Astrocyte (in vitro differentiated cells and primary cell): ENCODE results near the gene UBE2R2. TPM values are rescaled to one million over a fixed set of nuclear protein-coding genes. Genes with fewer than 3 reads are reported as not detected.
A peak's percentile ranks its signal among the peaks of the same experiment; 100 is the strongest.

Experiments
- DNase-seq: peaks from one replicate; pipeline ENCODE4 v3.0.0-alpha.2; 2010; ENCODE audit warnings: low read depth
- FAIRE-seq: peaks from 2 replicates; lab custom pipeline; 2011; peaks lifted over from hg19 to GRCh38; lab: Jason Lieb, UNC
- H2AFZ ChIP-seq: 2 replicates; pipeline ENCODE4 v1.6.0; 2012; ENCODE audit warnings: low read depth, low read length, inconsistent platforms
- H3K27ac ChIP-seq: 2 replicates; pipeline ENCODE4 v1.5.1; 2011; ENCODE audit warnings: low read depth, low read length, inconsistent platforms
- H3K27me3 ChIP-seq: 2 replicates; pipeline ENCODE4 v1.6.0; 2011; ENCODE audit warnings: low read length, inconsistent platforms; ENCODE audit not compliant: insufficient read depth
- H3K36me3 ChIP-seq: 2 replicates; pipeline ENCODE4 v1.5.1; 2011; ENCODE audit warnings: low read length, inconsistent platforms; ENCODE audit not compliant: insufficient read depth
- H3K4me1 ChIP-seq: 2 replicates; pipeline ENCODE4 v1.5.1; 2011; ENCODE audit warnings: low read length, inconsistent platforms; ENCODE audit not compliant: insufficient read depth
- H3K4me2 ChIP-seq: 2 replicates; pipeline ENCODE4 v1.6.0; 2012; ENCODE audit warnings: low read length, inconsistent platforms
- H3K4me3 ChIP-seq: 2 replicates; pipeline ENCODE4 v1.5.1; 2011; ENCODE audit warnings: low read depth, mild to moderate bottlenecking, low read length, inconsistent platforms; ENCODE audit not compliant: insufficient read depth
- H3K79me2 ChIP-seq: 2 replicates; pipeline ENCODE4 v1.6.0; 2012; ENCODE audit warnings: mild to moderate bottlenecking, low read length, inconsistent platforms; ENCODE audit not compliant: insufficient read depth
- H3K9ac ChIP-seq: 2 replicates; pipeline ENCODE4 v1.6.0; 2012; ENCODE audit warnings: mild to moderate bottlenecking, low read length, inconsistent platforms
- H3K9me3 ChIP-seq: 2 replicates; pipeline ENCODE4 v1.5.1; 2012; ENCODE audit warnings: low read depth, mild to moderate bottlenecking, low read length, inconsistent platforms; ENCODE audit not compliant: insufficient read depth
- H4K20me1 ChIP-seq: 2 replicates; pipeline ENCODE4 v1.6.0; 2012; ENCODE audit warnings: low read length, inconsistent platforms; ENCODE audit not compliant: insufficient read depth
- H3K27ac Mint-ChIP-seq: one replicate; pipeline ENCODE4 v1.8.0; 2021; ENCODE audit warnings: mild to moderate bottlenecking, mixed read lengths; ENCODE audit not compliant: unreplicated experiment
- H3K27me3 Mint-ChIP-seq: one replicate; pipeline ENCODE4 v1.8.0; 2021; ENCODE audit warnings: low read depth, mixed read lengths; ENCODE audit not compliant: unreplicated experiment
- H3K36me3 Mint-ChIP-seq: one replicate; pipeline ENCODE4 v1.8.0; 2021; ENCODE audit warnings: low read depth, mixed read lengths; ENCODE audit not compliant: unreplicated experiment
- H3K4me1 Mint-ChIP-seq: one replicate; pipeline ENCODE4 v1.8.0; 2021; ENCODE audit warnings: low read depth, mixed read lengths; ENCODE audit not compliant: unreplicated experiment
- H3K4me3 Mint-ChIP-seq: one replicate; pipeline ENCODE4 v1.8.0; 2021; ENCODE audit warnings: mild to moderate bottlenecking, moderate library complexity, mixed read lengths; ENCODE audit not compliant: unreplicated experiment
- H3K9me3 Mint-ChIP-seq: one replicate; pipeline ENCODE4 v1.8.0; 2021; ENCODE audit warnings: mild to moderate bottlenecking, mixed read lengths; ENCODE audit not compliant: unreplicated experiment
- CTCF ChIP-seq: IDR thresholded peaks from 2 replicates; pipeline ENCODE4 v1.5.1; 2011; ENCODE audit warnings: low read depth, mild to moderate bottlenecking, inconsistent platforms, low read length, moderate library complexity; ENCODE audit not compliant: insufficient read depth
- EZH2 ChIP-seq: IDR thresholded peaks from 2 replicates; pipeline ENCODE4 v1.6.1; 2012; ENCODE audit warnings: mild to moderate bottlenecking, low read length, inconsistent platforms; ENCODE audit not compliant: insufficient read depth
- total RNA-seq: library from RNA; stranded (reverse); gene quantifications from 2 replicates; pipeline ENCODE4 v1.2.1, GENCODE V29; 2021

Gene UBE2R2
- total RNA-seq, 1 donor from 2014 or later: 48.7 TPM

- Mint-ChIP-seq H3K4me3 (no peak overlapping the region), H3K27ac (no peak overlapping the region), H3K9me3 (no peaks in the 10 kb centered on the region), H3K36me3 (peaks cover 32% of the 10 kb centered on the region), H3K27me3 (no peaks in the 10 kb centered on the region), H3K4me1 (peaks cover 23% of the 10 kb centered on the region)
- peaks cover 13% of the 10 kb centered on the region for H3K79me2 ChIP-seq
- no peak for TF ChIP-seq EZH2
- TF ChIP-seq CTCF: no peak
- no peak overlapping the region for H3K4me3 ChIP-seq
- no peak overlapping the region for H3K4me2 ChIP-seq
- H3K36me3 ChIP-seq: peaks cover 27% of the 10 kb centered on the region
- H2AFZ ChIP-seq: no peak overlapping the region
- H3K9me3 ChIP-seq: no peaks in the 10 kb centered on the region
- H3K9ac ChIP-seq: no peak overlapping the region
- no peak for DNase-seq
- peaks cover 8% of the 10 kb centered on the region for H3K4me1 ChIP-seq
- peaks cover 6% of the 10 kb centered on the region for H4K20me1 ChIP-seq
- no peak overlapping the region for H3K27ac ChIP-seq
- H3K27me3 ChIP-seq: no peaks in the 10 kb centered on the region
- FAIRE-seq: no peak
Measured at GRCh38 chr9:33939924-33940874, 123.2 kb downstream of the UBE2R2 start.

GRCh38 chr9:33942471-33943083 is 125.6 kb downstream of the UBE2R2 start:
- H4K20me1 ChIP-seq: peaks cover 10% of the 10 kb centered on the region
- peaks cover 23% of the 10 kb centered on the region for H3K36me3 ChIP-seq
- DNase-seq: peak; percentile 63
- FAIRE-seq: peak; percentile 29
- no peak overlapping the region for H3K9ac ChIP-seq
- Mint-ChIP-seq H3K9me3 (no peaks in the 10 kb centered on the region), H3K27me3 (no peaks in the 10 kb centered on the region), H3K27ac (peak overlapping the region; percentile 91), H3K36me3 (peaks cover 33% of the 10 kb centered on the region), H3K4me3 (peak overlapping the region; percentile 34), H3K4me1 (peaks cover 41% of the 10 kb centered on the region)
- H3K9me3 ChIP-seq: no peaks in the 10 kb centered on the region
- peaks cover 24% of the 10 kb centered on the region for H3K4me1 ChIP-seq
- H3K4me2 ChIP-seq: no peak overlapping the region
- TF ChIP-seq CTCF: peak; percentile 56
- TF ChIP-seq EZH2: no peak
- H3K79me2 ChIP-seq: peaks cover 8% of the 10 kb centered on the region
- H3K4me3 ChIP-seq: no peak overlapping the region
- peak overlapping the region; percentile 57 for H3K27ac ChIP-seq
- no peak overlapping the region for H2AFZ ChIP-seq
- no peaks in the 10 kb centered on the region for H3K27me3 ChIP-seq
